GM21786 (cell line): Measurements from ENCODE around the gene APOM.

Experiments used
- ATAC-seq: cut with Tn5 transposase; IDR thresholded peaks from one replicate; pipeline ENCODE4 v1.9.1; 2021; ENCODE audit not compliant: unreplicated experiment

APOM gene

DNA sequence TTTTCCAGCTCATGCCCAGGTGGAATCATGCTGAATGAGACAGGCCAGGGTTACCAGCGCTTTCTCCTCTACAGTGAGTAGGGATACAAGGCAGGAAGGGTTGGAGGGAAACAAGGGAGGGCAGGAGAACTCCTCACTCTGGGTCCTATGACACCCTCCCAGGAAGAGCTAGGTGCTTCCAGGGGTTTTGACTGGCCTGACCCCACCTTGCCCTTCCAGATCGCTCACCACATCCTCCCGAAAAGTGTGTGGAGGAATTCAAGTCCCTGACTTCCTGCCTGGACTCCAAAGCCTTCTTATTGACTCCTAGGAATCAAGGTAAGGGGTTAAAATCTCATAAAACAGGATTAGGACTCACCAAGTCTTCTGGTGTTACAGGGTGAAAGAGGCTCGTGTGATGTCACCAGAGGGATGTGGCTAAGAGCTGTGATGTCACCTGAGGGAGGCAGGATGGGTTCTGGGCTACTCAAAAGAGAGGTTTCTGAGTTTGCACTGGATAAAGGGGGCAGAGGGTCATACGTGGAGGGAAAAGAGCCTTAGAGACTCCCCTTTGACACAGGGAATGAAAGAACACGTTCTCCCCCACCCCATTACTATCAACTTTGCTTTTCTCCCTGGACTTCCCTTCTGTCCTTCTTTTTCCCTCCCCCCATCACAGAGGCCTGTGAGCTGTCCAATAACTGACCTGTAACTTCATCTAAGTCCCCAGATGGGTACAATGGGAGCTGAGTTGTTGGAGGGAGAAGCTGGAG, 1.9 kb downstream of the APOM start:
- no peak for ATAC-seq

DNA sequence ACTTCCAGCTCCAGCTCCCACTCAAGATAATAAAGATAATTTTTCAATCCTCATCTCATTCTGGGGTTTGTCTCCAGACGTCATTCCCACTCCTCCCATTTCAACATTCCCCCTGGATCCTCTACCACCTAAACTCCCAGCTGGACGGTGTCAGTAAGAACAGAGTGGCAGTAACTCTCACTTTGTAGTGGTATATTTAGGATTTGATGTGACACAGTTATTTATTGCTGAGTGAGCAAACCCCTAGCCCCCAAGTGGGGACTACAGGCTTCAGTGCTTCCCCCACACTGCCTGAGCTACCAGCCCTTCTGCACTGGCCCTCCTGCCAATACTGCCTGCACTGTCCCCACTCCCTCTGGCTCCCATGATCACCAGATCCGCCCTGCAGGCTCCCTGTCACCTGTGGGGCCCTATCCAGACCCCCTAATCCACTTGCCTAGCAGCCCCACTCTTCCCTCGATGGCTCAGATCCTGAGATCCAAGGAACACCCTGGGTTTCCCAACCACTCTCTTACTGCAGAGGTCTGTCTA, 2.5 kb downstream of the APOM start:
- ATAC-seq, result no peak

DNA sequence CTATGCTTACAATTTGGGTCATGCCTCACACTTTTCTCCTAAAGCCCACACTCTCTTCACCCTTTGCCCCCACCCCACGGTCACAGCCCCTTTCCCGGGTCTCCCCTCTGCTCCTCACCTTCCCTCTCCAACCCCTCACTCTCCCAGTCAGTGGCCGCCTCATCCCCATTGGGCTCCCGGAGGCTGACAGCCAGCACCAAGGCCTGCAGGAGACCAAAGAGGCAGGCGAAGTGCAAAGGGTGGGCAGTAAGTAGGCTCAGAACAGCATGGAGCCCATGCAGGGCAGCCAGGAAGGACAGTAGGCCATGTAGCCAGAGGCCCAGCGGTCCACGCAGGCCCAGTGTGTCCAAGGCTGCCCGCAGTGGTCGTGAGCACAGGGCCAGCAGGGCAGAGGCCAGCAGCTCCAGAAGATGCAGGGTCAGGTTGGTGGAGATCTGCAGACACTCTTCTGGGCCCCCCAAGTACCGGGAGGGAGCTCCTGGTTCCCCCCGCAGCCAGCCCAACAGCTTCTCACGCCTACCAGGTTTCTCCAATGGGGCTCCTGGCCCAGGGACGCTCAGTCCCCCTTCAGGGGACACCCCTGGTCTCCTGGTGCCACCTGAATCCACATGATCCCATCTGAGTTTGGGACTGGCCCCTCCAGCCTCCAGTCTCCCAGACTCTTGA, 3.4 kb downstream of the APOM start:
- ATAC-seq, result no peak

DNA sequence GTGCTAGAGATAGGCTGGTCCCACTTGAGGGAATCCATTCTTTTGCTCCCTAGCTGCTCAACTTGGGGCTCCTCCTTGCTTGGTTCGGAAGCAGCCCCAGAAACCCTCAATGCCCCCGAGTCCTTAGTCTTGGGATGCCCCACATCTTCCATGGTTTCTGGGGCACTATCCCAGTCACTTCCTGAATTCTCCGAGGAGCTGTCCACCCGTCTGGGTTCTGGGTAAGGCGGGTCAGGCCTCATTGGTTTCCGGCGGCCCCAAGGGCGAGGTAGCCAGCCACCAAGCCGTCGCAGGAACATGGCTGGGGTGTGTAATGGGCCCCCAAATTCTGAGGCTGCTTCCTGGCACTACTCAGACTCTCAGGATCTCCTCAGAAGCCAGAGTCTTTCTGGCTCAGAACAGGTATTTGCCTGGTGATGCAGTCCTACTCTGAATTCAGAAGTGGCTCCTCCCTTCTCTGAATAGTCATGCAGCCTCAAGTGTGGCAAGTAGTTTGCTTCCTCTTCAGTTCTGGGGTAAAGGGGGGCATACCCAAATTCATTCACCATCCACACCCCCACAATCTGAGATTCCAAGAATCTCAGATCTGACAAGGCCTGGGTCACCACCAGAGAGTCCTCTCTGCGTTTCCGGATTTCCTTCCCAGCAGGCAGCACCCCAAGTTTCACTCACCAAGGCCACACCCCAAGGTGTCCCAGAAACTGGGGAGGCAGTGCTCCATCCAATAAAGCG, 4.1 kb downstream of the APOM start:
- ATAC-seq, result no peak

DNA sequence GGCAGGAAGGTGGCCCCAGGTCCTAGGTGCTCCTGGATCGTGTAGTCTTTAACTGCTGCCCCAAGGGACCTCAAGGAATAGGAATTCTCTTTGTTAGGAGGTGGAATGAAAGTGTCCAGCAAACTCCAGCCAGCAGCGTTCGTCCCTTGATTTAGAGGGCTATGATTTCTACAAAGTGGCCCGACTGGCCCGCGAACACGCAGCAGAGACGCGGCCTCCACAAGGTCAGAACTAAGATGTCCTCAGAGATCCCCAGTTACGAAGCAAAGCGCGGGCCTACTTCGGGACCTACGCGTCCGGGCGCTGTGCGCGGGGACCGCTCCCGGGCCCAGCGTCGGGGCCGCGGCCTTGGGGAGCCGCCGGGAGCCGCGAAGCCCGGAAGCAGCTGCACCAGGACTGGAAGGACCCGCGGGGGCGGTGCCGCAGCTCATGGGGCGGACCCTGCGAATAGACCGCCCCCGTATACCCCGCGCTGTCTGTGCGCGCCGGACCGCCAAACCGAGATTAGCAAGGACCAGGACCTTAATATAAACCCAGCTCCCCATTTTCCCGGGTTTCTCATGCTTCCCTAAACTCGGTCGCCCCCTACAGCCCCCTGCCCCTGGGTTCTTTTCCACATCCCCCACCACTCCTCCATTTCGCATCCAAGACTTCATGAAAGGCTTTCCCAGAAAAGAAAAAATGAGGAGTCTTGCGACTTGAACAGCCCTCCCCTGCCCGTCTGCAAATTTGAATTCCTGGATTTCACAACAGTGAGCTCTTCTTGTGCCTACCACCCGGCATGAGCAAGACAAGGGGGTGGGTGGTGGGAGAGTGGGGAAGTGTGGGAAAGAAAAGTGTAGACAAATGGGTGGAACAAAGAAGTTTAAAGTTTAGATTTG, 4.9 kb downstream of the APOM start, which contains the start of gene C6orf47:
C6orf47 (minus strand) TSS at position 398 of the 881 bp plus-strand sequence. CDS start 831 bp downstream, outside the sequence.
- ATAC-seq, result peak; percentile 49

DNA sequence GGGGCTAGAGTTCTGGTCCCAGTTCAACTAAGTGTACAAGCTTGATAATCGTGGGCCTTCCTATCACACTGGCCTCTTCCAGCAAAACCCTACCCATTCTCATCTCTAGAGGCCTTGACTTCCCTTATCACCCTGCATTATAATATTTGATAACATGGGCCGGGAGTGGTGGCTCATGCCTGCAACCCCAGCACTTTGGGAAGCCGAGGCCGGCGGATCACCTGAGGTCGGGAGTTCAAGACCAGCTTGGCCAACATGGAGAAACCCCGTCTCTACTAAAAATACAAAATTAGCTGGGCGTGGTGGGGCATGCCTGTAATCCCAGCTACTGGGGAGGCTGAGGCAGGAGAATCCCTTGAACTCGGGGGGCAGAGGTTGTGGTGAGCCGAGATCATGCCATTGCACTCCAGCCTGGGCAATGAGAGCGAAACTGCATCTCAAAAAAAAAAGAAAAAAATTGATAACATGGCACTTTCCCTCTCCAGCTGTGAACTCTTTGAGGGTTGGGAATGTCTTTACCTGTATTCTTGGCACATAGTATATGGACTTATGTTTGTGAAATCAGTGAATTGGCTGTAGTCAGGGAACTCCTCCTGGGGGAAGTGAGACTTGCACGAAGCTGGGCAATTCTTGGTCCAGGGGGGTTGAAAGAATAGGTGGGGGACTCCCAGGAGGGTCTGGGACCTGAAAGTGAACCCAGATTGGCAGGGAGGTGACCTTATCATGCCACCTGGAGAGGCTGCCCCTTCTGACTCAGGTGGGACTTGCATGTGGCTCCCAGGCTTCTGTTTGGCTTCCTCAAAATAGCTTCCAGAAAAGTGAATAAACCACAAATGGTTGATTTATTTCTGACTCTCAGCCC, 5.8 kb downstream of the APOM start:
- ATAC-seq, result no peak

DNA sequence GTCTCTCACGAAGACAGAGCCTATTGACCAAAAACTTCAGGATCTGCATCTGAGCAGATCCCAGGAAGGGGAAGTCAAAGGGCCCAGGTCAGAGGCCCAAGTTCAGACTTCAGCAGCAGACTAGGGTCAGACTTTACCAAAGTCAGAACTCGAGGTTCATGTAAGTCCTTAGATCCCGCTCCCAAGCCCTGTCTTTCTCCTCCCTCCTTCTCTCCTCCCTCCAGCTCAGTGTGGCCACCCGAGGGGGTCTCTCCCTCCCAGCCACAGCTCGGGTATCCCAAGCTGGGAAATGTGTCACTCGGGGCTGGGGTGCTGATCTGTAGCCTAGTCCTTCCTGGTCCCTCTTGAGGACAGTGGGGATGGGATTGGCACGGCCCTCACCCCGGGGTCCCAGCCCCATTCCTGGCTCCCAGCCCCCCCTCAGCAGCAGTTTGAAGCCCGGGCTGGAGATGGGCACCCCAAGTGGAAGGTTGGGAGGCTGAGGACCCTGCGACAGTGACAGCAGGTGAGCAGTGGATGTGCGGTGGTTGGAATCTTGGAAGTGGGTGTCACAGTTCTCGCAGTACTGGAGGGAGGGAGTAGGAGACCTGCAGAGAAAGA, 6.5 kb downstream of the APOM start:
- no peak for ATAC-seq

DNA sequence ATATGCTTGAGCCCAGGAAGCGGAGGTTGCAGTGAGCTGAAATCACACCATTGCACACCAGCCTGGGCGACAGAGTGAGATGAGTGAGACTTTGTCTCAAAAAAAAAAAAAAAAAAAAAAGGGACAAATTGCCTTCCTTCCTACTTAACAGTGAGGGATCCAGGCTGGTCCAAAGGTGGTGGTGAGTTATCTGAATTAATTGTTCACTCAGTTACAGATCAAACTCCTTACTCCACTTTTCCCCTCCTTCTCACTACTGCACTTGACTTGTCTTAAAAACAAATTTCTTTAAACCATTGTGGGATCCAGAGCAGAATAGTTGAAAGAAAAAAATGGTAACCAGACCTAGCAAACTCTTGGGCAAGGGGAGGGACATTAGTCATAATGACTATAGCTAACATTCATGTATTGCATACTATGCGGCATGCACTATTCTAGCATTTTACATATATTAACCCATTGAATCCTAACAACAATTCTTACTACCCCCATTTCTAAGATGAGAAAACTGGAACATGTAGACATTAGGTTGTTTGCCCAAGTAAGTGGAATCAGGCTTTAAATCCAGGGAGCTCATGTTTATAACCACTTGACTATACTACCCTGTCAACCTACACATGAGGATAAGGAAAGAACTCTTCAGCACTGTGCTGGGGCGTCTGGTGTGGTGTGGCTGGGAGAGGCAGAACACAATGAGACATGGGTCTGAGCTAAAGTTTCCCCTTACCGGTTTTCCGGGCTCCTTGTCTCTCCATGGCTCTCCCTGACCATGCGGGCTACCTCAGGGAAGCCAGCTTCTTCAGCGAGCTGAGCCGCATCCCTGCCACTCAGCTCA, 7.6 kb downstream of the APOM start:
- ATAC-seq, result no peak

DNA sequence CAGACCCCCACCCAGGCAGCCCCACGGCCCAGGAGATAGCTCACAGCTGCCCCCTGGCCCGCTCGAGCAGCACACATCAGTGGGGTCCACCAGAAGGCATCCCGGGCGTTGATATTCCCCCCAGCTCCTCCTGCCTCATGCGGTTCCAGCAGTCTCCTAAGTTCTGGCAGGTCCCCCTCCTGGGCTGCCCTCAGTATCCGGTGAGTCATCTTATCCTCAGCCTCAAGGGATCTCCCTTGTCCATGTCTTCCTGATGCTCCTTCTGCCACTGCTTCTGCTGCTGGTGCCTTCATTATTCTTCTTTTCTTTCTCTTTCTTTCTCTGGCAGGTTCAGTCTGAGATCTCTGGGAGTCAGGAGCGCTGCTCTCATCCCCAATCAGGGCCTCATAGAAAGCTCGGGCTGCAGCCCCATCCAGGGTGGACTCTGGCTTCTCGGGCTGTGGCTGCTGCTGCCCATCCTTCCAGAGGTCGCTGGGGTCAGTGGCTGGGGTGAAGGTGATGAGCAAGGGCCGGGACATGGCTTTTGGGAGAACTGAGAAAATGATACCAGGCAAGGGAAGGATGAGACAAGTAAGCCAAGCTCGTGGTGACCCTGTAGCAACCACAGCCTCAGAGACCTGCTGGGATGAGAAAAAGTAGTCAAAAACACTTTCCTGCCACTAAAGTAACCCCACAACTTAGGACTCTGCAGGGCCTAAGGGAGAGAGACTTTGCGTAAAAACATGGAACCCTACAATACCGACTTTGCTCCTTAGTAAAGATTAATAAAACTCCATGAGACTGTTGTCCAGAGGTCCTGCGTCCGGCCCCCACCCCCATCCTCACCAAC, 8.5 kb downstream of the APOM start:
- ATAC-seq, result no peak

DNA sequence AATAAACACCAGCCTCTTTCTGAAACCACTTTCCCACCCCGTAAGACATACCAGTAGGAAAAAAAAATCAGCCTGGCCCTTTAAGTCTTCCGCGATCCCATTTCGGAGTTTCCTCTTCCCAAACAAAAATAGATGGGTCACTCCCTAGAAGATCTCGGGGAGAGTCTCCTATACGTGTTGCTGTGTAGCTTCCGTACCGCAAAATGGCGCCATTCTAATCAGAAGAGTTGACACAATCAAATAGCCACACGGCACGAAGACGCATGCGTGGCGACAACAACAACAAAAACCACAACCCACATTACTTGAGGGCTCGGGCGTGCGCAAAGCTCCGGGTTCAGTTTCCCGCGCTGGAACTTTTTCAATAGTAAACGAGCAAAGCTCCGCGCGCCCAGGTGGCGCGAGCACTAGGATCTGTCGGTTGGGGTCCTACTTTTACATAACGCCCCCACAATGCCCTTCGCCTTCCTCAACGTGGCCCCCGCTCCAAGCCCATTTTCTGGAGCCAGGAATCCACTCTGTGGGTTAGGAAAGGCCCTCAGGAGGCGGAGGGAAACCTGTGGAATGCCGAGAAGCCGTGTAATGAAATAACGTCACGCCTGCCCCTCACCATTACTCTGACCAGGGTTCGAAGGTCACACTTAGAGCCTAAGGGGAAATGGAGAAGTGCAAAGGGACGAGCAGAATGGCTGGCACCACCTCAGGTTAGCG, 9.3 kb downstream of the APOM start, which contains the start of gene GPANK1:
GPANK1 (minus strand) TSS at position 208 of the 711 bp plus-strand sequence. CDS start 519 bp downstream, outside the sequence.
- no peak for ATAC-seq

DNA sequence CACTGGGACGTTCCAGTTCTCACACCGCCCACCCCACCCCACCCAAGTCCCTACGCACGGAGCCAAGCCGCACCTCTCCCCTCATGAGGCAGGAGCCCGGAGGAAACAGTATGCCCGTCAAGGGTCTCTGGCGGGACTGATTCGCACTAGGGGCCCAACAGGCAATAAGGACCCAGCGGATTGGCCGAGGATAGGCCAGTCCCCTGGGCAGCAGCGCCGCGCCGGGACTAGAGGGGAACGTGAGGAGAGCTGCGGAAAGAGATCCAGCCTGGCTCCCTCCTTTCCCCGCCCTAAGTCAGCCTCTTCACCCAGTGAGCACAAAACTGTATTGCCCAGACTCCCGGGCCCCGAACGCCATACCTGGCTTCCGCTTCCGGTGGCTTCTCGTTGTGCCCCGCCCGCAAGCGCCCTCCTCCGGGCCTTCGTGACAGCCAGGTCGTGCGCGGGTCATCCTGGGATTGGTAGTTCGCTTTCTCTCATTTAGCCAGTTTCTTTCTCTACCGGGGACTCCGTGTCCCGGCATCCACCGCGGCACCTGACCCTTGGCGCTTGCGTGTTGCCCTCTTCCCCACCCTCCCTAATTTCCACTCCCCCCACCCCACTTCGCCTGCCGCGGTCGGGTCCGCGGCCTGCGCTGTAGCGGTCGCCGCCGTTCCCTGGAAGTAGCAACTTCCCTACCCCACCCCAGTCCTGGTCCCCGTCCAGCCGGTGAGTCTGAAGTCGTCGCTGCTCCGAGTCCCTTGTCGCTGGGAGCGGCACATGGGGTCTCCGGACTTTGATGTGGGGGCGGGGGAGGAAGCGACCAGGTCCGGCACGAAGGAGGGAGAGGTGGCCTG, 10.0 kb downstream of the APOM start, which contains the start of gene CSNK2B:
CSNK2B (plus strand) TSS at position 580 of the 836 bp plus-strand sequence. CDS start 752 bp downstream, outside the sequence.
- peak; percentile 82 for ATAC-seq

DNA sequence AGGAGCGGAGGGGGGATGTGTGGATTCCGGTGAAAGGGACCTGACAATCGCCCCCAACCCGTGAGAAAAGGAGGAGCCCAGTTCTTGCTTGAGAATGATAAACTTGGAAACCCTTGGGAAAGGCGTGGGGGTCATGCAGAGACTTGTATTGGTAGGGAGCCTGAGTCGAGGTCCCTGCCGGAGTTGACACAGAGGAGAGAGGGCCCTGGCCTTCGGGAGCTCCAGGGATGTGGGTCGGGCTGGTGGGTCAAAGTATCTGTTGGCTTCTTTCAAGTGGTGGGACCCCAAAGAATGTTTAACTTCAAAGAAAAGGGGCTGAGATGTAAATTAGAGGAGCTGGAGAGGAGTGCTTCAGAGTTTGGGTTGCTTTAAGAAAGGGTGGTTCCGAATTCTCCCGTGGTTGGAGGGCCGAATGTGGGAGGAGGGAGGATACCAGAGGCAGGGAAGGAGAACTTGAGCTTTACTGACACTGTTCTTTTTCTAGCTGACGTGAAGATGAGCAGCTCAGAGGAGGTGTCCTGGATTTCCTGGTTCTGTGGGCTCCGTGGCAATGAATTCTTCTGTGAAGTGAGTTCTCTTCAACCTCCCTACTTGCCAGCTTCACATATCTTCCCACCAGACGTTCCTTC, 10.8 kb downstream of the APOM start:
- ATAC-seq, result no peak

DNA sequence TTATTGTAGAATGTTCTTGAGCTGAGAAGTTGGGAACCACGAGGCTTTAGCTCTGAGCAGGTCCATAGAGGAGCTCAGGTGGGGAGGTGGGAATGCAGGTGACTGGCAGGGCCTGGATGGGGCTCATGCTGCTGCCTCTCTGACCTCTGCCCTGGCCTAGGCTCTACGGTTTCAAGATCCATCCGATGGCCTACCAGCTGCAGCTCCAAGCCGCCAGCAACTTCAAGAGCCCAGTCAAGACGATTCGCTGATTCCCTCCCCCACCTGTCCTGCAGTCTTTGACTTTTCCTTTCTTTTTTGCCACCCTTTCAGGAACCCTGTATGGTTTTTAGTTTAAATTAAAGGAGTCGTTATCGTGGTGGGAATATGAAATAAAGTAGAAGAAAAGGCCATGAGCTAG, 14.0 kb downstream of the APOM start, which contains the start of gene LY6G5B:
LY6G5B (plus strand) TSS at position 301 of the 400 bp plus-strand sequence. CDS start 975 bp downstream, outside the sequence.
- no peak for ATAC-seq

DNA sequence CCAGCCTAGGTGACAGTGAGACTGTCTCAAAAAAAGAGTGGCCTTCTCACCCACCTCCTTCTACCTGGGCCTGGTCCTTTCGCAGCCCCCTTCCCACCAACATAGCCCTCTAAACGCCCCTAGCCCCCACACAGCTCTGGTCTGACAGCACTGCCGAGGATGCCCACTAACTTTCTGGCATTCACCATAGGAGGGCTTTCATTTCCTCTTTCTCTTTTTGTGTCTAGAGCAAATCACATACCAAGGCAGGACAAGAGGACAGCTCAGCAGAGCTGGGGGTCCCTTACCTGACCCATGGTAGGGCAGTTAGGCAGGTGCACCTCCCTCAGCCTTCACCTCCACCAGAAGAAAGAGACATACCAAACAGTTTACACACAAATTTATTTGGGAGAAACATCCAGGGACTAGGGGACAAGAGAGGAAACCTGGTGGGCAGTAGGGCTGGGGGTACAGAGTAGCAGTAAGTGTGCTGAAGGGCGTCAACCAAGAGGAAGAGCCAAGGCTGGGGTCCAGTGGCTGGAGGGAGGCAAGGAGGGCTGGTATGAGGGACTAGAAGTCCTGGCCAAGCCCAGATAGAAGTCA, 20.7 kb downstream of the APOM start:
- ATAC-seq, result no peak

DNA sequence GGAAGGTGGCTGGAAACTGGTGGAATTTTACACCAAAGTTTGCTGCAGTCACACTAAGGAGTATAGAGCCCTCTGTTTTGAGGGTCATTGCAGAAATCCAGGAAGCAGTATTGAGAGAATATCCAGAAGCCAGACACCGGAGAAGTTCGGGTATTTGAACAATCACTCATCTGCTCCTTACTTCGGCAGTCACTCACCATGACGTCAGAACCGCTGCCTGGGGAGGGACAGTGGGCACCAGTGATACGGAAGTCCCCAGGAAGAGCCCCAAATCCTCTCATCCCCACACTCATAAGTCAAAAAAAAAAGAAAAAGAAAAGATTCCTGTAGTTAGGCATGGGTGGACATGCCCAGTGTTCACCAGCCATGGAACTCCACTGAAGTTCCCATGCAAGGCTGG, 21.2 kb downstream of the APOM start:
- ATAC-seq, result no peak
